Liver (tissue), 3 donors: Measurements from ENCODE around the gene CCKAR.

Experiments
- ATF3 ChIP-seq: IDR thresholded peaks from 2 replicates; pipeline ENCODE4 v1.6.1; 2016; ENCODE audit warnings: antibody characterized with exemption
- CTCF ChIP-seq: fragments of 150-350 bp; IDR thresholded peaks from 2 replicates; pipeline ENCODE4 v1.5.1; 2017; ENCODE audit warnings: improper control_type of control experiment, low read depth, low read length; ENCODE audit not compliant: missing input control
- MAX ChIP-seq: IDR thresholded peaks from 2 replicates; pipeline ENCODE4 v1.6.1; 2016; ENCODE audit warnings: antibody characterized with exemption
- RAD21 ChIP-seq, 2 donors: IDR thresholded peaks; 2 replicates each; pipeline ENCODE4 v1.6.1; 2016; ENCODE audit warnings: antibody characterized with exemption in 2 of 2, mild to moderate bottlenecking in 2 of 2
- SP1 ChIP-seq: IDR thresholded peaks from 2 replicates; pipeline ENCODE4 v1.6.1; 2018; ENCODE audit warnings: antibody characterized with exemption, mild to moderate bottlenecking
- TAF1 ChIP-seq: conservative IDR thresholded peaks from 2 replicates; pipeline ENCODE4 v1.6.1; 2016; ENCODE audit warnings: antibody characterized with exemption, mild to moderate bottlenecking
- donor health status: healthy.
- donor health status: healthy.

- TF ChIP-seq MAX (no peak), TAF1 (no peak), SP1 (no peak), CTCF (no peak), RAD21 (IDR thresholded peaks at IDR 0.05) (no peak), ATF3 (no peak)
These were observed 42.9 kb downstream of the CCKAR start for GRCh38 chr4:26447378-26447777.
